MCF 10A (cell line): Measurements from ENCODE around the gene TCHHL1. TPM values are rescaled to one million over a fixed set of nuclear protein-coding genes. Genes with fewer than 3 reads are reported as not detected.

Source experiments
- BruUV-seq: library from RNA; stranded (reverse); fragments of 400-500 nt; replicated peaks from 2 replicates; lab custom pipeline; 2021; lab: Mats Ljungman, UMichigan
- CTCF ChIA-PET: fragments of 300-600 bp; sonication (Branson Sonifier 250); formaldehyde crosslinking; extraction: SDS; loops from one replicate; lab custom pipeline; 2021; ENCODE audit warnings: antibody characterized with exemption, inconsistent platforms; lab: Yijun Ruan, JAX
- POLR2A ChIA-PET: fragments of 300-600, 350-650 bp; sonication (Branson Sonifier 250); formaldehyde crosslinking; extraction: SDS; loops from one replicate; lab custom pipeline; 2020; ENCODE audit warnings: antibody characterized with exemption, inconsistent platforms; lab: Yijun Ruan, JAX
- DNase-seq: peaks from one replicate; pipeline ENCODE4 v3.0.0-alpha.2; 2018; ENCODE audit not compliant: unreplicated experiment
- H3K27ac Mint-ChIP-seq: one replicate; pipeline ENCODE4 v1.8.0; 2022; ENCODE audit warnings: mild to moderate bottlenecking, low read depth, mixed read lengths; ENCODE audit not compliant: unreplicated experiment
- H3K27me3 Mint-ChIP-seq: one replicate; pipeline ENCODE4 v1.8.0; 2022; ENCODE audit warnings: mixed read lengths; ENCODE audit not compliant: insufficient read depth, unreplicated experiment
- H3K36me3 Mint-ChIP-seq: one replicate; pipeline ENCODE4 v1.8.0; 2022; ENCODE audit warnings: mild to moderate bottlenecking, moderate library complexity, mixed read lengths; ENCODE audit not compliant: insufficient read depth, unreplicated experiment
- H3K4me1 Mint-ChIP-seq: one replicate; pipeline ENCODE4 v1.8.0; 2022; ENCODE audit warnings: mixed read lengths; ENCODE audit not compliant: insufficient read depth, unreplicated experiment
- H3K4me3 Mint-ChIP-seq: one replicate; pipeline ENCODE4 v1.8.0; 2022; ENCODE audit warnings: mild to moderate bottlenecking, moderate library complexity, mixed read lengths; ENCODE audit not compliant: unreplicated experiment
- H3K9me3 Mint-ChIP-seq: one replicate; pipeline ENCODE4 v1.8.0; 2022; ENCODE audit warnings: mixed read lengths; ENCODE audit not compliant: unreplicated experiment
- intact Hi-C: fragments of 100-400 bp; cut with micrococcal nuclease; formaldehyde crosslinking; loops from 2 replicates; pipeline ENCODE4 v1.14.1; 2022
- total RNA-seq: library from RNA; stranded (reverse); gene quantifications from 2 replicates; pipeline ENCODE4 v1.2.3, GENCODE V29; 2022
- TF ChIP-seq, protein P1 (sequence below): fragments of 200-600 bp; IDR thresholded peaks from one replicate; pipeline ENCODE4 v1.8.0; 2022; ENCODE audit warnings: antibody characterized with exemption, mild to moderate bottlenecking; ENCODE audit not compliant: unreplicated experiment

TCHHL1 gene
- total RNA-seq, 1 experiment from 2014 or later, result not detected

DNA sequence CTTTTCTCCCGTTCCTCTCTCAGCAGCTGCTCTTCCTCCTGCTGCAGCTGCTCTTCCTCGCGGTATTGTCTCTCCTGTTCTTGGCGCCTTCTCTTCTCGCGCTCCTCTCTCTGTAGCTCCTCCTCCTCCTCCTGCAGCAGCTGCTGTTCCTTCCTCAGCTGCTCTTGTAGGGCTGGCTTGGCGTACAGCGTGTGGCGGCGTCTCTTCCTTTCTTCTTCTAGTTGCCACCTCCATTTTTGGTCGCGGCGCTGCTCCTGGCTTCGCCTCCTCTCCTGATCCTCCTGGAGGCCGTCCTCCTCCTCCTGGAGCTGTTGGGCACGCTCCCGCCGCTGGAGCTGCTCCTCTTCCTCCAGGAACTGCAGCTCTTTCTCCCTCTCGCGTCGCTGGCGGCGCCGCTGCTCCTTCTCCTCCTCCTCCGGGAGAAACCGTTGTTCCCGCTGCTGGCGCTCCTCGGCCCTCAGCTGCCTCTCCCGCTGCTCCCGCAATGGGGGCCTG, 21.5 kb upstream of the TCHHL1 start:
- ChIA-PET CTCF (interaction anchor here (0.6 to 5.5 kb wide), 26 partner anchors 9 to 386 kb away, joined by 3 to 78 read pairs (median 3); no protein-coding TSS in a partner anchor), POLR2A (interaction anchor here (0.6 to 4.5 kb wide), 32 partner anchors 9 to 727 kb away, joined by 3 to 45 read pairs (median 4); partner anchors contain the start of genes S100A10, S100A11, TCHHL1 and THEM4)
- Mint-ChIP-seq H3K9me3 (peaks cover 7% of the 10 kb centered on the region), H3K36me3 (no peaks in the 10 kb centered on the region), H3K27ac (no peak overlapping the region), H3K4me1 (no peaks in the 10 kb centered on the region), H3K27me3 (no peaks in the 10 kb centered on the region), H3K4me3 (no peak overlapping the region)
- DNase-seq, result peak; percentile 84
- TF ChIP-seq, protein P1, sequence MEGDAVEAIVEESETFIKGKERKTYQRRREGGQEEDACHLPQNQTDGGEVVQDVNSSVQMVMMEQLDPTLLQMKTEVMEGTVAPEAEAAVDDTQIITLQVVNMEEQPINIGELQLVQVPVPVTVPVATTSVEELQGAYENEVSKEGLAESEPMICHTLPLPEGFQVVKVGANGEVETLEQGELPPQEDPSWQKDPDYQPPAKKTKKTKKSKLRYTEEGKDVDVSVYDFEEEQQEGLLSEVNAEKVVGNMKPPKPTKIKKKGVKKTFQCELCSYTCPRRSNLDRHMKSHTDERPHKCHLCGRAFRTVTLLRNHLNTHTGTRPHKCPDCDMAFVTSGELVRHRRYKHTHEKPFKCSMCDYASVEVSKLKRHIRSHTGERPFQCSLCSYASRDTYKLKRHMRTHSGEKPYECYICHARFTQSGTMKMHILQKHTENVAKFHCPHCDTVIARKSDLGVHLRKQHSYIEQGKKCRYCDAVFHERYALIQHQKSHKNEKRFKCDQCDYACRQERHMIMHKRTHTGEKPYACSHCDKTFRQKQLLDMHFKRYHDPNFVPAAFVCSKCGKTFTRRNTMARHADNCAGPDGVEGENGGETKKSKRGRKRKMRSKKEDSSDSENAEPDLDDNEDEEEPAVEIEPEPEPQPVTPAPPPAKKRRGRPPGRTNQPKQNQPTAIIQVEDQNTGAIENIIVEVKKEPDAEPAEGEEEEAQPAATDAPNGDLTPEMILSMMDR, result no peak
- no TSS peak for BruUV-seq
- intact Hi-C loops, result loop anchor here (2.0 kb wide), 1 partner anchor 32 kb away; no protein-coding TSS in a partner anchor

DNA sequence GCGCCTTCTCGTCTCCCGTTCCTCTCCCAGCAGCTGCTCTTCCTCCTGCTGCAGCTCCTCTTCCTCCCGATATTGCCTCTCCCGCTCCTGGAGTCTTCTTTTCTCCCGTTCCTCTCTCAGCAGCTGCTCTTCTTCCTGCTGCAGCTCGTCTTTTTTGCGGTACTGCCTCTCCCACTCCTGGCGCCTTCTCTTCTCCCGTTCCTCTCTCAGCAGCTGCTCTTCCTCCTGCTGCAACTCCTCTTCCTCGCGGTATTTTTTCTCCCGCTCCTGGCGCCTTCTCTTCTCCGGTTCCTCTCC, 21.1 kb upstream of the TCHHL1 start:
- Mint-ChIP-seq H3K9me3 (peaks cover 7% of the 10 kb centered on the region), H3K4me3 (no peak overlapping the region), H3K4me1 (peaks cover 4% of the 10 kb centered on the region), H3K27ac (no peak overlapping the region), H3K27me3 (no peaks in the 10 kb centered on the region), H3K36me3 (no peaks in the 10 kb centered on the region)
- CTCF ChIA-PET, result interaction anchor here (0.6 to 5.5 kb wide), 24 partner anchors 9 to 350 kb away, joined by 3 to 78 read pairs (median 4); no protein-coding TSS in a partner anchor
- no peak for DNase-seq
- intact Hi-C loops, result loop anchor here (2.0 kb wide), 1 partner anchor 33 kb away; no protein-coding TSS in a partner anchor
- BruUV-seq, result no TSS peak
- POLR2A ChIA-PET, result interaction anchor here (0.7 to 4.5 kb wide), 26 partner anchors 13 to 201 kb away, joined by 3 to 45 read pairs (median 4); partner anchors contain the start of genes S100A10, S100A11, TCHHL1 and THEM4
- TF ChIP-seq, protein P1, result no peak

DNA sequence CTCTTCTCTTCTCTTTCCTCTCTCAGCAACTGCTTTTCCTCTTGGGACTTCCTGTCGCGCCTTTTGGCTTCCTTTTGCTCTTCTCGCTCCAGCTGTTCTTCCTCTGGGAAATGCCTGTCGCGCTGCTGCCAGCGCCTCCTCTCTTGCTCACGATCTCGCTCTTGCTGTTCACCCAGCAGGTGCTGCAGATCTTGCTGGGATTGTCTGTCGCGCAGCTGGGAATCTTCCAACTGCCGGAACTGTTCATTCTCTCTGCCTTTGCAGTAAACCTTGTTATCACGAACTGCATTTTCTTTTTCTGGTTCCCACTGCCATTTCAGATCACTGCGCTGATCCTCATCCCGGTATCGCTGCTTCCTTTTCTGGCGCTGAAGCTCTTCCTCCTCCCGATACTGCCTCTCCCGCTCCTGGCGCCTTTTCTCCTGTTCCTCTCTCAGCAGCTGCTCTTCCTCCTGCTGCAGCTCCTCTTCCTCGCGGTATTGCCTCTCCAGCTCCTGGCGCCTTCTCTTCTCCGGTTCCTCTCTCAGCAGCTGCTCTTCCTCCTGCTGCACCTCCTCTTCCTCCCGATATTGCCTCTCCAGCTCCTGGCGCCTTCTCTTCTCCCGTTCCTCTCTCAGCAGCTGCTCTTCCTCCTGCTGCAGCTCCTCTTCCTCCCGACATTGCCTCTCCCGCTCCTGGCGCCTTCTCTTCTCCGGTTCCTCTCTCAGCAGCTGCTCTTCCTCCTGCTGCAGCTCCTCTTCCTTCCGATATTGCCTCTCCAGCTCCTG, 20.6 kb upstream of the TCHHL1 start:
- Mint-ChIP-seq H3K9me3 (peaks cover 7% of the 10 kb centered on the region), H3K4me1 (peaks cover 5% of the 10 kb centered on the region), H3K27ac (no peak overlapping the region), H3K4me3 (no peak overlapping the region), H3K27me3 (no peaks in the 10 kb centered on the region), H3K36me3 (no peaks in the 10 kb centered on the region)
- CTCF ChIA-PET, result interaction anchor here (0.5 to 5.5 kb wide), 26 partner anchors 8 to 761 kb away, joined by 3 to 78 read pairs (median 4); no protein-coding TSS in a partner anchor
- TF ChIP-seq, protein P1, result no peak
- peak; percentile 19 for DNase-seq
- BruUV-seq, result no TSS peak
- POLR2A ChIA-PET, result interaction anchor here (0.6 to 4.5 kb wide), 28 partner anchors 12 to 201 kb away, joined by 3 to 45 read pairs (median 4); partner anchors contain the start of genes S100A10, S100A11, TCHHL1 and THEM4
- intact Hi-C loops, result no loop called here

DNA sequence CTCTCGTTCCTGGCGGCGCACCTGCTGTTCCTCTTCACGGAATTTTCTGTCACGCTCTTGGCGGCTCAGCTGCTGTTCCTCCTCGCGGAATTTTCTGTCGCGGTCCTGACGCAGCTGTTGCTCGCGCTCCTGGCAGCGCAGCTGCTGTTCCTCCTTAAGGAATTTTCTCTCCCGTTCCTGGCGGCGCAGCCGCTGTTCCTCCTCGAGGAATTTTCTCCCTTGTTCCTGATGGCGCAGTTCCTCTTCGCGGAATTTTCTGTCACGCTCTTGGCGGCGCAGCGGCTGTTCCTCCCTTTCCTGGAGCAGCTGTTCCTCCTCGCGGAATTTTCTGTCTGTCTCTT, 20.0 kb upstream of the TCHHL1 start:
- no peak overlapping the region for H3K4me3 Mint-ChIP-seq
- DNase-seq, result no peak
- H3K27ac Mint-ChIP-seq, result no peak overlapping the region
- TF ChIP-seq, protein P1, result no peak
- H3K27me3 Mint-ChIP-seq, result no peaks in the 10 kb centered on the region
- CTCF ChIA-PET, result interaction anchor here (0.8 to 5.5 kb wide), 8 partner anchors 16 to 140 kb away, joined by 3 to 78 read pairs (median 6); no protein-coding TSS in a partner anchor
- peaks cover 5% of the 10 kb centered on the region for H3K4me1 Mint-ChIP-seq
- POLR2A ChIA-PET, result interaction anchor here (0.6 to 4.5 kb wide), 12 partner anchors 18 to 200 kb away, joined by 3 to 45 read pairs (median 4); partner anchors contain the start of gene THEM4
- BruUV-seq, result no TSS peak
- intact Hi-C loops, result no loop called here
- H3K36me3 Mint-ChIP-seq, result no peaks in the 10 kb centered on the region
- peaks cover 7% of the 10 kb centered on the region for H3K9me3 Mint-ChIP-seq
